KMS-11 (cell line): ENCODE data around the gene ABHD16B.

ENCODE experiments used
- H2AFZ ChIP-seq: fragments of 200-600 bp; sonication (generic); 2 replicates; pipeline ENCODE4 v1.6.1; 2016; ENCODE audit warnings: antibody characterized with exemption, mixed run types, low read depth
- H3K27ac ChIP-seq: fragments of 200-600 bp; sonication (generic); 2 replicates; pipeline ENCODE4 v1.6.1; 2016; ENCODE audit warnings: mild to moderate bottlenecking, mixed run types
- H3K27me3 ChIP-seq: fragments of 200-600 bp; sonication (generic); 2 replicates; pipeline ENCODE4 v1.6.1; 2017; ENCODE audit warnings: mild to moderate bottlenecking, low read depth, mixed run types, moderate library complexity; ENCODE audit not compliant: insufficient read depth
- H3K36me3 ChIP-seq: fragments of 200-600 bp; sonication (generic); 2 replicates; pipeline ENCODE4 v1.6.1; 2017; ENCODE audit warnings: mild to moderate bottlenecking, mixed run types; ENCODE audit not compliant: insufficient read depth
- H3K4me1 ChIP-seq: fragments of 200-600 bp; sonication (generic); 2 replicates; pipeline ENCODE4 v1.6.1; 2016; ENCODE audit warnings: mild to moderate bottlenecking, low read depth, mixed run types; ENCODE audit not compliant: poor library complexity, severe bottlenecking
- H3K4me2 ChIP-seq: fragments of 200-600 bp; sonication (generic); 2 replicates; pipeline ENCODE4 v1.7.0; 2016; ENCODE audit warnings: mild to moderate bottlenecking, mixed run types
- H3K4me3 ChIP-seq: fragments of 200-600 bp; sonication (generic); IDR thresholded peaks from 2 replicates; pipeline ENCODE4 v1.6.1; 2017; ENCODE audit warnings: low read depth, low read length, mixed read lengths; ENCODE audit not compliant: insufficient read depth
- H3K79me2 ChIP-seq: fragments of 200-600 bp; sonication (generic); 2 replicates; pipeline ENCODE4 v1.6.1; 2016; ENCODE audit warnings: low read depth, mixed run types; ENCODE audit not compliant: insufficient read depth
- H3K9ac ChIP-seq: fragments of 200-600 bp; sonication (generic); 2 replicates; pipeline ENCODE4 v1.6.1; 2016; ENCODE audit warnings: mild to moderate bottlenecking, mixed run types
- H4K20me1 ChIP-seq: fragments of 200-600 bp; sonication (generic); 2 replicates; pipeline ENCODE4 v1.6.1; 2016; ENCODE audit warnings: mild to moderate bottlenecking, mixed run types; ENCODE audit not compliant: insufficient read depth
- CTCF ChIP-seq: fragments of 200-600 bp; sonication (generic); conservative IDR thresholded peaks from 2 replicates; pipeline ENCODE4 v1.6.1; 2017; ENCODE audit warnings: low read depth, mild to moderate bottlenecking, antibody characterized with exemption, low read length, moderate library complexity, mixed read lengths

The ABHD16B gene

GRCh38 chr20:63861981-63862901 is 943 bp downstream of the ABHD16B start:
- no peaks in the 10 kb centered on the region for H3K36me3 ChIP-seq
- H3K27ac ChIP-seq: no peak overlapping the region
- H2AFZ ChIP-seq: no peak overlapping the region
- peaks cover 13% of the 10 kb centered on the region for H3K4me1 ChIP-seq
- H3K27me3 ChIP-seq: peaks cover 3% of the 10 kb centered on the region
- peaks cover 21% of the 10 kb centered on the region for H3K79me2 ChIP-seq
- H3K4me2 ChIP-seq: no peak overlapping the region
- H4K20me1 ChIP-seq: 0 out of 2 replicates have a peak, but pooled peaks cover 2% of the 10 kb centered on the region
- H3K9ac ChIP-seq: no peak overlapping the region
- H3K4me3 ChIP-seq: no peak overlapping the region
- TF ChIP-seq CTCF: no peak

GRCh38 chr20:63863021-63863797 is 1.9 kb downstream of the ABHD16B start:
- peak overlapping the region; percentile 66; the same call in 1 of the 2 replicates for H2AFZ ChIP-seq
- peaks cover 2% of the 10 kb centered on the region; the same call in 1 of the 2 replicates for H3K27me3 ChIP-seq
- H3K27ac ChIP-seq: peak overlapping the region; percentile 56; the same call in 1 of the 2 replicates
- peaks cover 13% of the 10 kb centered on the region for H3K4me1 ChIP-seq
- no peak overlapping the region; the same call in 1 of the 2 replicates for H3K9ac ChIP-seq
- H3K79me2 ChIP-seq: peaks cover 30% of the 10 kb centered on the region
- peak overlapping the region; percentile 60 for H3K4me2 ChIP-seq
- 0 out of 2 replicates have a peak, but pooled peaks cover 3% of the 10 kb centered on the region for H4K20me1 ChIP-seq
- no peak overlapping the region for H3K4me3 ChIP-seq
- no peaks in the 10 kb centered on the region for H3K36me3 ChIP-seq
- no peak for TF ChIP-seq CTCF

GRCh38 chr20:63863798-63864544 is 2.7 kb downstream of the ABHD16B start:
- Histone ChIP-seq H3K36me3 (no peaks in the 10 kb centered on the region), H3K4me1 (peaks cover 13% of the 10 kb centered on the region), H4K20me1 (0 out of 2 replicates have a peak, but pooled peaks cover 3% of the 10 kb centered on the region), H3K79me2 (peaks cover 32% of the 10 kb centered on the region), H3K9ac (peak overlapping the region; percentile 71; the same call in 1 of the 2 replicates), H3K27ac (peak overlapping the region; percentile 56), H3K27me3 (no peaks in the 10 kb centered on the region), H3K4me2 (peak overlapping the region; percentile 60), H2AFZ (peak overlapping the region; percentile 66), H3K4me3 (no peak overlapping the region)
- TF ChIP-seq CTCF: peak; percentile 56

GRCh38 chr20:63864545-63864977 is 3.3 kb downstream of the ABHD16B start:
- Histone ChIP-seq H3K27ac (peak overlapping the region; percentile 56), H3K79me2 (peaks cover 32% of the 10 kb centered on the region), H2AFZ (peak overlapping the region; percentile 66), H3K36me3 (no peaks in the 10 kb centered on the region), H3K4me1 (peaks cover 13% of the 10 kb centered on the region), H3K27me3 (no peaks in the 10 kb centered on the region), H3K4me3 (no peak overlapping the region), H3K4me2 (peak overlapping the region; percentile 60), H4K20me1 (0 out of 2 replicates have a peak, but pooled peaks cover 3% of the 10 kb centered on the region), H3K9ac (peak overlapping the region; percentile 71; the same call in 1 of the 2 replicates)
- TF ChIP-seq CTCF: peak; percentile 26; the same call in 1 of the 2 replicates
